Measurements from ENCODE around the gene NUBPL.
"Not testable (repeated sequence)": the region's sequence is repeated elsewhere in the genome, so short reads cannot be mapped to it uniquely, and the experiment has no call there.

Gene NUBPL

GRCh38 chr14:31677052-31677451, 115.8 kb downstream of the NUBPL start:
- no peak for DNase-seq (ENCODE audit: low read depth in 2 of 2)

- DNase-seq (ENCODE audit: low read depth in 2 of 2): no peak
These were observed 116.4 kb downstream of the NUBPL start for GRCh38 chr14:31677630-31678029.

- no peak for DNase-seq (ENCODE audit: low read depth in 2 of 2)
These were observed 117.4 kb downstream of the NUBPL start for GRCh38 chr14:31678421-31679249.

GRCh38 chr14:31682768-31683167, 121.6 kb downstream of the NUBPL start:
- no peak for DNase-seq (ENCODE audit: low read depth in 2 of 2)

- no peak for DNase-seq (ENCODE audit: low read depth in 2 of 2)
These were observed 126.5 kb downstream of the NUBPL start for GRCh38 chr14:31687726-31688125.

GRCh38 chr14:31690056-31690455, 128.9 kb downstream of the NUBPL start:
- no peak for DNase-seq (ENCODE audit: low read depth in 2 of 2)

GRCh38 chr14:31692376-31692781, 131.2 kb downstream of the NUBPL start:
- no peak for DNase-seq (ENCODE audit: low read depth in 2 of 2)

GRCh38 chr14:31696378-31696777, 135.2 kb downstream of the NUBPL start:
- no peak for DNase-seq (ENCODE audit: low read depth in 2 of 2)

GRCh38 chr14:31699809-31700208, 138.6 kb downstream of the NUBPL start:
- no peak for DNase-seq (ENCODE audit: low read depth in 2 of 2)

- no peak for DNase-seq (ENCODE audit: low read depth in 2 of 2)
These were observed 139.3 kb downstream of the NUBPL start for GRCh38 chr14:31700282-31701074.

- no peak for DNase-seq (ENCODE audit: low read depth in 2 of 2)
These were observed 140.9 kb downstream of the NUBPL start for GRCh38 chr14:31702130-31702529.

- no peak for DNase-seq (ENCODE audit: low read depth in 2 of 2)
These were observed 141.9 kb downstream of the NUBPL start for GRCh38 chr14:31703056-31703455.

- DNase-seq (ENCODE audit: low read depth in 2 of 2): no peak
These were observed 144.5 kb downstream of the NUBPL start for GRCh38 chr14:31705731-31706130.

GRCh38 chr14:31708661-31709060, 147.5 kb downstream of the NUBPL start:
- DNase-seq (ENCODE audit: low read depth in 2 of 2): not testable (repeated sequence)

- no peak for DNase-seq (ENCODE audit: low read depth in 2 of 2)
These were observed 151.3 kb downstream of the NUBPL start for GRCh38 chr14:31712244-31713127.

- no peak for DNase-seq (ENCODE audit: low read depth in 2 of 2)
These were observed 155.0 kb downstream of the NUBPL start for GRCh38 chr14:31716208-31716607.

GRCh38 chr14:31717294-31718085, 156.3 kb downstream of the NUBPL start:
- DNase-seq (ENCODE audit: low read depth in 2 of 2): no peak

GRCh38 chr14:31718585-31718984, 157.4 kb downstream of the NUBPL start:
- no peak for DNase-seq (ENCODE audit: low read depth in 2 of 2)

- DNase-seq (ENCODE audit: low read depth in 2 of 2): no peak
These were observed 157.8 kb downstream of the NUBPL start for GRCh38 chr14:31718985-31719384.

- DNase-seq (ENCODE audit: low read depth in 2 of 2): no peak
These were observed 165.1 kb downstream of the NUBPL start for GRCh38 chr14:31726337-31726736.

- no peak for DNase-seq (ENCODE audit: low read depth in 2 of 2)
These were observed 166.6 kb downstream of the NUBPL start for GRCh38 chr14:31727797-31728196.
